ENCODE data around the gene ICAM1. TPM values are rescaled to one million over a fixed set of nuclear protein-coding genes. Genes with fewer than 3 reads are reported as not detected.

The ICAM1 gene
- total and polyA plus RNA-seq, 2 of the 13 experiments (the other 11 are each of a cell fraction or from before 2014, with no cell fraction given): 37.9 to 98.4 TPM

GRCh38 chr19:10333758-10334587, 63.1 kb downstream of the ICAM1 start (continued):
- TF ChIP-seq NPAS2 (CRISPR knock-in tag; IDR thresholded peaks at IDR 0.05; ENCODE audit: borderline replicate concordance) (no peak), ZNF75D (CRISPR knock-in tag; IDR thresholded peaks at IDR 0.05; ENCODE audit: borderline replicate concordance) (no peak), ZNF660 (CRISPR knock-in tag; IDR thresholded peaks at IDR 0.05; ENCODE audit: borderline replicate concordance, low read depth) (no peak), HHEX (CRISPR knock-in tag; IDR thresholded peaks at IDR 0.05) (no peak), DNMT1 (CRISPR knock-in tag; IDR thresholded peaks at IDR 0.05) (no peak), XRCC5 (optimal IDR thresholded peaks at IDR 0.05; ENCODE audit: low read length) (no peak), ZBED4 (CRISPR knock-in tag; IDR thresholded peaks at IDR 0.05; ENCODE audit: borderline replicate concordance) (no peak), ZMAT3 (CRISPR knock-in tag; conservative IDR thresholded peaks at IDR 0.05) (0 out of 2 replicates have a peak, but pooled peaks have one; percentile 10), ZFP82 (CRISPR knock-in tag; IDR thresholded peaks at IDR 0.05; ENCODE audit: borderline replicate concordance) (no peak), POLR2AphosphoS2 (IDR thresholded peaks at IDR 0.05; ENCODE audit: low read depth, low read length) (no peak), SIX1 (CRISPR knock-in tag; IDR thresholded peaks at IDR 0.05; ENCODE audit: borderline replicate concordance) (no peak), GTF2F1 (IDR thresholded peaks at IDR 0.05; ENCODE audit: low read length) (0 out of 2 replicates have a peak, but pooled peaks have one; percentile 4), ZNF160 (CRISPR knock-in tag; IDR thresholded peaks at IDR 0.05) (no peak; the same call in 1 of the 2 replicates), MAFK (conservative IDR thresholded peaks at IDR 0.05 in 1 of 2, IDR thresholded peaks at IDR 0.05 in 1 of 2; ENCODE audit: low read length in 2 of 2) (no peak), EED (CRISPR knock-in tag; IDR thresholded peaks at IDR 0.05) (no peak), TP53 (CRISPR knock-in tag; conservative IDR thresholded peaks at IDR 0.05) (no peak), ZNF24 (IDR thresholded peaks at IDR 0.05) (no peak), ZHX2 (IDR thresholded peaks at IDR 0.05; ENCODE audit: low read depth) (no peak), ZHX2 (CRISPR knock-in tag; IDR thresholded peaks at IDR 0.05; ENCODE audit: borderline replicate concordance) (no peak), YEATS4 (CRISPR knock-in tag; IDR thresholded peaks at IDR 0.05; ENCODE audit: borderline replicate concordance) (no peak), POGZ (CRISPR knock-in tag; IDR thresholded peaks at IDR 0.05) (no peak)

Measured in HepG2 (cell line).